Measurements from ENCODE around the gene PGK1. TPM values are rescaled to one million over a fixed set of nuclear protein-coding genes. Genes with fewer than 3 reads are reported as not detected.

PGK1 gene
- total RNA-seq, 1 donor from 2014 or later, result 371 TPM

DNA sequence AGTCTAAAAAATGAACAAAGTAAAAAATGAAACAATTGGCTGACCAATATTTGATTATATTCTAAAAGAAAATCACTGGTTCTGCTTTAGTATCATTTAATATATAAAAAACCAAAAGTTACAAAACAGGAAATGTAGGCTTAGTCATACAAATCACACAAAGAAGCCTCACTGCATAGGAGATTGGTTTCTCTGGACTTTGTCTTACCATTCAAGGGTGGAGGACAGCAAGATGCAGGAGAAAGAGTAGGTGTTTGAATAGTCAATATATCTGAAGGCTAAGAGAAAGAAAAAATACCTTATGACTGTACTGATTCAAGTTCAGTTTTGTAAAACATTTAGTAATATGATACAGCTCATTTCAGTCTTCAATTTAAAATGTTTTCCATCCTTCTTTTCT lies 64.0 kb downstream of the PGK1 start:
- DNase-seq (ENCODE audit: low read depth), result no peak

Other genes with a start within 250 kb of the PGK1 start
- gene MAGT1, start 208.8 kb upstream of the PGK1 start, total RNA-seq, result 61.3 and 96.1 TPM in 2 replicates
- gene COX7B, start 204.8 kb upstream of the PGK1 start, total RNA-seq, result 269 and 380 TPM in 2 replicates
- 9.9 and 12.4 TPM in 2 replicates for gene ATP7A, start 193.6 kb upstream of the PGK1 start, total RNA-seq
- not detected in 2 replicates for gene PGAM4, start 134.6 kb upstream of the PGK1 start, total RNA-seq
- 56.2 and 63.0 TPM in 2 replicates for gene TAF9B, start 35.4 kb downstream of the PGK1 start, total RNA-seq
- gene CYSLTR1, start 223.4 kb downstream of the PGK1 start, total RNA-seq, result 1.1 and 9.5 TPM in 2 replicates